ENCODE measurements around the gene TRAM2.

- TF ChIP-seq CTCF (IDR thresholded peaks at IDR 0.05) = no peak
- no peak for TF ChIP-seq POLR2AphosphoS5 (IDR thresholded peaks at IDR 0.05)
- TF ChIP-seq POLR2A (IDR thresholded peaks at IDR 0.05) = no peak
These were observed 15.0 kb upstream of the TRAM2 start for GRCh38 chr6:52591832-52592231.
